GM23338 (cell line): ENCODE results near the gene DUSP15. TPM values are rescaled to one million over a fixed set of nuclear protein-coding genes. Genes with fewer than 3 reads are reported as not detected.

ENCODE experiments used
- ATAC-seq: fragments of 200-7000 bp; cut with Tn5 transposase; 3 replicates; pipeline ENCODE4 v1.9.1; 2020
- DNase-seq: peaks from one replicate; pipeline ENCODE4 v3.0.0-alpha.2; 2015; ENCODE audit warnings: low spot score
- H2AFZ ChIP-seq: fragments of 200-600 bp; sonication (generic); 2 replicates; pipeline ENCODE4 v1.8.0; 2016; ENCODE audit warnings: antibody characterized with exemption, mild to moderate bottlenecking, moderate library complexity
- H3F3A ChIP-seq: fragments of 200-600 bp; sonication (generic); replicated peaks from 2 replicates; pipeline ENCODE4 v1.8.0; 2017; ENCODE audit warnings: antibody characterized with exemption, mixed run types, low read depth
- H3K27ac ChIP-seq: fragments of 200-600 bp; sonication (generic); 2 replicates; pipeline ENCODE4 v1.6.1; 2016; ENCODE audit warnings: low read depth
- H3K27me3 ChIP-seq: fragments of 200-600 bp; sonication (generic); 2 replicates; pipeline ENCODE4 v1.8.0; 2016; ENCODE audit warnings: mild to moderate bottlenecking, mixed run types, moderate library complexity; ENCODE audit not compliant: insufficient read depth
- H3K36me3 ChIP-seq: fragments of 200-600 bp; sonication (generic); 2 replicates; pipeline ENCODE4 v1.8.0; 2016; ENCODE audit warnings: mild to moderate bottlenecking; ENCODE audit not compliant: insufficient read depth
- H3K4me1 ChIP-seq: fragments of 200-600 bp; sonication (generic); 2 replicates; pipeline ENCODE4 v1.8.0; 2016; ENCODE audit warnings: mild to moderate bottlenecking, moderate library complexity; ENCODE audit not compliant: insufficient read depth
- H3K4me2 ChIP-seq: fragments of 200-600 bp; sonication (generic); 2 replicates; pipeline ENCODE4 v1.7.1; 2017; ENCODE audit warnings: mixed run types
- H3K4me3 ChIP-seq: fragments of 200-600 bp; sonication (generic); 2 replicates; pipeline ENCODE4 v1.6.1; 2016; ENCODE audit warnings: mixed run types
- H3K79me2 ChIP-seq: fragments of 200-600 bp; sonication (generic); replicated peaks from 2 replicates; pipeline ENCODE4 v1.8.0; 2017; ENCODE audit warnings: mild to moderate bottlenecking; ENCODE audit not compliant: insufficient read depth
- H3K9me2 ChIP-seq: fragments of 200-600 bp; sonication (generic); 2 replicates; pipeline ENCODE4 v1.8.0; 2017; ENCODE audit not compliant: insufficient read depth
- H4K20me1 ChIP-seq: fragments of 200-600 bp; sonication (generic); replicated peaks from 2 replicates; pipeline ENCODE4 v1.8.0; 2017; ENCODE audit warnings: mild to moderate bottlenecking; ENCODE audit not compliant: insufficient read depth
- H3K27ac Mint-ChIP-seq: 2 replicates; pipeline ENCODE4 v1.8.0; 2020; ENCODE audit warnings: inconsistent platforms, mild to moderate bottlenecking, moderate library complexity, mixed read lengths
- H3K27me3 Mint-ChIP-seq: 3 replicates; pipeline ENCODE4 v1.8.0; 2022; ENCODE audit warnings: low read depth, mild to moderate bottlenecking, moderate library complexity, mixed read lengths, inconsistent platforms; ENCODE audit not compliant: insufficient read depth, poor library complexity
- H3K36me3 Mint-ChIP-seq: 3 replicates; pipeline ENCODE4 v1.8.0; 2021; ENCODE audit warnings: low read depth, mild to moderate bottlenecking, inconsistent platforms, moderate library complexity, mixed read lengths
- H3K4me1 Mint-ChIP-seq: 3 replicates; pipeline ENCODE4 v1.8.0; 2020; ENCODE audit warnings: mild to moderate bottlenecking, inconsistent platforms, mixed read lengths
- H3K4me3 Mint-ChIP-seq: 3 replicates; pipeline ENCODE4 v1.8.0; 2021; ENCODE audit warnings: moderate library complexity, mild to moderate bottlenecking, inconsistent platforms, mixed read lengths
- H3K9me3 Mint-ChIP-seq: 3 replicates; pipeline ENCODE4 v1.8.0; 2020; ENCODE audit warnings: moderate library complexity, mild to moderate bottlenecking, inconsistent platforms, mixed read lengths
- CREB1 ChIP-seq: fragments of 250-450 bp; sonication (Bioruptor Pico); IDR thresholded peaks from 2 replicates; pipeline ENCODE4 v1.5.0; 2020; ENCODE audit warnings: low read depth, mild to moderate bottlenecking, moderate library complexity
- CTCF ChIP-seq, 2 experiments: fragments of 200-600 bp in 1 of 2; sonication (generic) in 1 of 2; conservative IDR thresholded peaks; 2 replicates each; pipeline versions ENCODE4 v1.5.1 to v1.6.1; 2016 to 2017; ENCODE audit warnings: antibody characterized with exemption in 2 of 2, low read depth in 2 of 2, mild to moderate bottlenecking in 2 of 2, moderate library complexity in 1 of 2
- ETS1 ChIP-seq: IDR thresholded peaks from 2 replicates; pipeline ENCODE4 v1.6.1; 2016; ENCODE audit warnings: antibody characterized with exemption
- EZH2 ChIP-seq: fragments of 200-600 bp; sonication (generic); IDR thresholded peaks from one replicate; pipeline ENCODE4 v1.8.0; 2017; ENCODE audit warnings: antibody characterized with exemption, mild to moderate bottlenecking, low read depth; ENCODE audit not compliant: unreplicated experiment
- EZH2phosphoT487 ChIP-seq: fragments of 200-600 bp; sonication (generic); IDR thresholded peaks from one replicate; pipeline ENCODE4 v1.8.1; 2018; ENCODE audit warnings: antibody characterized with exemption; ENCODE audit not compliant: unreplicated experiment
- JUNB ChIP-seq: IDR thresholded peaks from one replicate; pipeline ENCODE4 v1.6.1; 2016; ENCODE audit warnings: antibody characterized with exemption; ENCODE audit not compliant: unreplicated experiment
- NANOG ChIP-seq: IDR thresholded peaks from 2 replicates; pipeline ENCODE4 v1.6.1; 2016; ENCODE audit warnings: antibody characterized with exemption, borderline replicate concordance
- POLR2AphosphoS5 ChIP-seq: IDR thresholded peaks from 2 replicates; pipeline ENCODE4 v1.6.1; 2016; ENCODE audit warnings: antibody characterized with exemption, low read depth
- REST ChIP-seq: IDR thresholded peaks from one replicate; pipeline ENCODE4 v1.6.1; 2018; ENCODE audit warnings: antibody characterized with exemption; ENCODE audit not compliant: unreplicated experiment
- STAT1 ChIP-seq: IDR thresholded peaks from one replicate; pipeline ENCODE4 v1.6.1; 2016; ENCODE audit warnings: antibody characterized with exemption; ENCODE audit not compliant: unreplicated experiment
- ZNF114 ChIP-seq: fragments of 250-450 bp; sonication (Bioruptor Pico); IDR thresholded peaks from 2 replicates; pipeline ENCODE4 v1.5.0; 2020; ENCODE audit warnings: mild to moderate bottlenecking, moderate library complexity
- ZNF331 ChIP-seq: fragments of 250-450 bp; sonication (Bioruptor Pico); IDR thresholded peaks from 2 replicates; pipeline ENCODE4 v1.5.0; 2020; ENCODE audit warnings: low read depth, mild to moderate bottlenecking, moderate library complexity
- ZNF462 ChIP-seq: fragments of 250-450 bp; sonication (Bioruptor Pico); IDR thresholded peaks from 2 replicates; pipeline ENCODE4 v1.5.0; 2020; ENCODE audit warnings: mild to moderate bottlenecking, moderate library complexity
- polyA plus RNA-seq: library from polyadenylated mRNA; unstranded; fragments of >200 nt; fragmentation: Nextera tagmentation; extraction: Ambion mirVana; gene quantifications from 2 replicates; pipeline ENCODE4 v1.2.1, GENCODE V29; 2016
- total RNA-seq: library from RNA; depleted of rRNA; stranded (reverse); fragments of >200 nt; shearing (Covaris generic); gene quantifications from 2 replicates; pipeline ENCODE4 v1.2.3, GENCODE V29; 2014

The DUSP15 gene
- total and polyA plus RNA-seq, 2 experiments from 2014 or later, result 0.61 to 2.8 TPM

- no peak for DNase-seq
- TF ChIP-seq ZNF331 (CRISPR knock-in tag), result no peak
- no peak for TF ChIP-seq STAT1
- TF ChIP-seq JUNB, result no peak
- TF ChIP-seq ZNF114 (CRISPR knock-in tag), result no peak
- TF ChIP-seq CREB1 (CRISPR knock-in tag), result no peak
- no peak for TF ChIP-seq REST
- no peak for TF ChIP-seq EZH2
- no peak for TF ChIP-seq EZH2phosphoT487
- no peak for TF ChIP-seq ETS1
- TF ChIP-seq NANOG, result no peak
- no peak for TF ChIP-seq ZNF462
- no peak for TF ChIP-seq POLR2AphosphoS5
- TF ChIP-seq CTCF (conservative IDR thresholded peaks at IDR 0.05; ENCODE audit: low read depth in 2 of 2), result no peak
- H3K36me3 ChIP-seq, result no peaks in the 10 kb centered on the region
- Mint-ChIP-seq H3K36me3 (no peaks in the 10 kb centered on the region), H3K27me3 (peaks cover 13% of the 10 kb centered on the region), H3K4me1 (peaks cover 28% of the 10 kb centered on the region), H3K9me3 (peaks cover 16% of the 10 kb centered on the region; the same call in 2 of the 3 replicates), H3K27ac (no peak overlapping the region), H3K4me3 (no peak overlapping the region)
- H3K4me2 ChIP-seq, result no peak overlapping the region
- no peak overlapping the region for H2AFZ ChIP-seq
- 0 out of 2 replicates have a peak, but pooled peaks cover 5% of the 10 kb centered on the region for H3K9me2 ChIP-seq
- 0 out of 2 replicates have a peak, but pooled peaks cover 4% of the 10 kb centered on the region for H3F3A ChIP-seq
- H3K27me3 ChIP-seq, result no peaks in the 10 kb centered on the region
- H4K20me1 ChIP-seq, result no peaks in the 10 kb centered on the region
- H3K79me2 ChIP-seq, result no peaks in the 10 kb centered on the region
- H3K27ac ChIP-seq, result no peak overlapping the region
- H3K4me3 ChIP-seq, result no peak overlapping the region
- ATAC-seq, result no peak
- H3K4me1 ChIP-seq, result peaks cover 21% of the 10 kb centered on the region; the same call in 1 of the 2 replicates
Measured at GRCh38 chr20:31839782-31840487, 30.4 kb downstream of the DUSP15 start.
